Right ventricle myocardium inferior (tissue), 1 donor: Measurements from ENCODE around the gene SPTBN4. TPM values are rescaled to one million over a fixed set of nuclear protein-coding genes. Genes with fewer than 3 reads are reported as not detected.
"Not testable (repeated sequence)": the region's sequence is repeated elsewhere in the genome, so short reads cannot be mapped to it uniquely, and the experiment has no call there.

Experiments
- ATAC-seq: fragments of 200-7000 bp; cut with Tn5 transposase; one replicate; pipeline ENCODE4 v1.9.1; 2020; ENCODE audit warnings: mild to moderate bottlenecking, moderate library complexity
- DNase-seq: peaks from one replicate; pipeline ENCODE4 v3.0.0; 2021; ENCODE audit errors: missing footprints
- intact Hi-C: fragments of 100-400 bp; cut with DNase I; formaldehyde crosslinking; loops from one replicate; pipeline ENCODE4 v1.11.0; 2022
- total RNA-seq: library from RNA; stranded (reverse); fragmentation: NEBNext Ultra II Directional; extraction: Animal tissue kit (Norgen Biotek cat#: 25700); gene quantifications from one replicate; pipeline ENCODE4 v1.2.1, GENCODE V29; 2021
- donor health status: DM: no; HTN: yes; CAD: no; lungs with severe emphysema.

The SPTBN4 gene
- total RNA-seq, 1 donor from 2014 or later, result 5.1 TPM

DNA sequence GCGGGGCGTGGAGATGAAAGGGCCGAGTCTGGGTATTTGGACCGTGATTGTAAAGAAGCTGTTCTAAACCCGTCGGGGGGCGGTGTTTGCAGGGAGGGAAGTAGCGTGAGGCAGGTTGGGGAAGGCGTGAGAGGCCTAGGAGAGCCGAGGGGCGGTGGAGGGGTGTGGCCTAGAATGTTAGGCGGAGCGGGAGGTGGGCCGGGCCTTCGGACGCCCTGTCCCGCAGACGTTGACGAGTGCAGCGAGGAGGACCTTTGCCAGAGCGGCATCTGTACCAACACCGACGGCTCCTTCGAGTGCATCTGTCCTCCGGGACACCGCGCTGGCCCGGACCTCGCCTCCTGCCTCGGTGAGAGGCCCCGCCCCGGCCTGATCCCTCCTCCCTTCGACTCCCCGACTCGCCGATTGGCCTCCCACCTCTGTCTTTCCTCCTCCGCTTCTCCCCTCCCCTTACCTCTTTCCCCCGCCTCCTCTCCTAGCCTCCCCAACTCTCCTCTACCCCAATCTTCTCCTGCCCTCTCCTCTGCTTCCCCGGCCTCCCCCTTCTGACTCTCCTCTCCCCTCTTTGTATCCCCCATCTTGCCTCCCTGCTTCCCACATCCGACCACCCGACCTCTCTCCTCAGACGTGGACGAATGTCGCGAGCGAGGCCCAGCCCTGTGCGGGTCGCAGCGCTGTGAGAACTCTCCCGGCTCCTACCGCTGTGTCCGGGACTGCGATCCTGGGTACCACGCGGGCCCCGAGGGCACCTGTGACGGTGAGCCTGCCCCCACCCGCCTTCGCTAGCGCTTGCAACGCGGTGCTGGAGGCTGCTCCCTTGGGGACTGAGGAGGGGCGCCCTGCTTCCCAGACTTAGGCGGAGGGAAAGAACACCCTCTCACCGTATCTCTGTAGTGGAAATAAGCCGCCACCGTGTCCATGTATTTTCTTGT is 147.2 kb downstream of the SPTBN4 start:
- peak; percentile 64 for ATAC-seq
- DNase-seq, result peak; percentile 90
- intact Hi-C loops, result no loop called here

DNA sequence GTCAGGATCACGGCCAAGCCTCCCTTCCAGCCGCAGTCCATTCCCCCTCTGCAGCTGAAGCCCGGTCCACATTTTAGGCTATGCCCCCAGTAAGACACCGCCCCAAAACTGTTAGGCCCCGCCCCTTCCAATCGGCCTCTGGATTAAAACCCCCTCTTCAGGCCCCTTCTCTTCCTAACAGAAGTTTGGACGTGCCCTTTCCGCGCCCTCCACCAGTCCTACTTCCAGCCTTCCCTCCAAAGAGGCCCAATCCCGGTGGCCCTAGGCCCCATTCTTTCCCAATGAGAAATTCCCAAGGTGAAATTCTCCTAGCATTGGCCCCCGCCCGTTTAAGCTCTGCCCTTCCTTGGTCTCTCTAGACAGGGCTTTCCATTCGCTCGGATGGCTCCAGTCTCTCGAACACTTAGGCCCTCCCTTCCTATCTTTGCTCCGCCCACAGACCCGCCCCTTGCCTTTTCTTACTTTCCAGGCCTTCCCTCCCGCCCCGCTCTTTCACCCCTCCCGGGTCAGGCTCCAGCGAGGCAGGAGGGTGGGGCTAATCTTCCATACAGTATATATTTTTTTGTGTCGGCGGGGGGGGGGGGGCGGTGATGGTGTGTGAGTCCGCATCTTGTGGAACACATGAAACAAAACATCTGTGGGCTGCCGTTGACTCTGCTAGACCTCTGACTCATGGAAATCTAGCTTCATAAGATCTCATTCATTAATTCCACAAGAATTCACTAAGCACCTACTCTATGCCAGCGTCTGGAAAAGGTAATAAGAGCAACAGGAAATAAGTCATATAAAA is 148.0 kb downstream of the SPTBN4 start:
- intact Hi-C loops, result no loop called here
- ATAC-seq (peak; percentile 68), DNase-seq (peak; percentile 86)

DNA sequence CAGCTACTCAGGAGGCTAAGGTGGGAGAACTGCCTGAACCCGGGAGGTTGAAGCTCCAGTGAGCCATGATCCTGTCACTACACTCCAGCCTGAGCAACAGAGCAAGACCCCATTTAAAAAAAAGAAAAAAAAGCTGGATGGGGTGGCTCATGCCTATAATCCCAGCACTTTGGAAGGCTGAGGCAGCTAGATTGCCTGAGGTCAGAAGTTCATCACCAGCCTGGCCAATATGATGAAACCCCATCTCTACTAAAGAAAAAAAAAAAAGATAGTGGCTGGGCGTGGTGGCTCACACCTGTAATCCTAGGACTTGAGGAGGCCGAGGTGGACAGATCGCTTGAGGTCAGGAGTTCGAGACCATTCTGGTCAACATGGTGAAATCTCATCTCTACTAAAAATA is 149.4 kb downstream of the SPTBN4 start:
- intact Hi-C loops, result no loop called here
- DNase-seq, result peak; percentile 23
- ATAC-seq, result no peak

DNA sequence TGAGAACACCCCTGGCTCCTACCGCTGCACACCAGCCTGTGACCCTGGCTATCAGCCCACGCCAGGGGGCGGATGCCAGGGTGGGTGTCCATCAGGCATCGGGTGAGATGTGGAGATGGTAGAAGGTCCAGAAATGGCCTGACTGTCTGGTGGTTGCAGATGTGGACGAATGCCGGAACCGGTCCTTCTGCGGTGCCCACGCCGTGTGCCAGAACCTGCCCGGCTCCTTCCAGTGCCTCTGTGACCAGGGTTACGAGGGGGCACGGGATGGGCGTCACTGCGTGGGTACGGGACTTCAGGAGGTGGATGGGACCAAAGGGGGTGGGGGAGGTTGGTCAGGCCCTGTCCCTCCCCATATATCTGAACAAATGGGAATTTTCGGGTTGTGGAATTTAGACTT is 150.1 kb downstream of the SPTBN4 start:
- intact Hi-C loops, result no loop called here
- no peak for ATAC-seq
- peak; percentile 22 for DNase-seq

DNA sequence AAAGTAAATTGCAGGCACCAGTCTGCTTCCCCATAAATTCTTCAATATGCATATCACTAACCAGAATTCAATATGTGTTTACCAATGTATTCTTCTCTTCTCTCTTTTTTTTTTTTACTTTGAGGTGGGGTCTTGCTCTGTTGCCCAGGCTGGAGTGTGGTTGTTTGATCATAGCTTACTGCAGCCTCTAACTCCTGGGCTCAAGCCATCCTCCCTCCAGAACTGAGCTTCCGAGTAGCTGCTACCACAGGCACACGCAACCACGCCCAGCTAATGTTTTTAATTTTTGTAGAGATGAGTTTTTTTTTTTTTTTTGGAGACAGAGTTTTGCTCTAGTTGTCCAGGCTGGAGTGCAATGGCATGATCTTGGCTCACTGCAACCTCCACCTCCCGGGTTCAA is 151.2 kb downstream of the SPTBN4 start:
- ATAC-seq, result no peak
- DNase-seq, result no peak
- intact Hi-C loops, result no loop called here

DNA sequence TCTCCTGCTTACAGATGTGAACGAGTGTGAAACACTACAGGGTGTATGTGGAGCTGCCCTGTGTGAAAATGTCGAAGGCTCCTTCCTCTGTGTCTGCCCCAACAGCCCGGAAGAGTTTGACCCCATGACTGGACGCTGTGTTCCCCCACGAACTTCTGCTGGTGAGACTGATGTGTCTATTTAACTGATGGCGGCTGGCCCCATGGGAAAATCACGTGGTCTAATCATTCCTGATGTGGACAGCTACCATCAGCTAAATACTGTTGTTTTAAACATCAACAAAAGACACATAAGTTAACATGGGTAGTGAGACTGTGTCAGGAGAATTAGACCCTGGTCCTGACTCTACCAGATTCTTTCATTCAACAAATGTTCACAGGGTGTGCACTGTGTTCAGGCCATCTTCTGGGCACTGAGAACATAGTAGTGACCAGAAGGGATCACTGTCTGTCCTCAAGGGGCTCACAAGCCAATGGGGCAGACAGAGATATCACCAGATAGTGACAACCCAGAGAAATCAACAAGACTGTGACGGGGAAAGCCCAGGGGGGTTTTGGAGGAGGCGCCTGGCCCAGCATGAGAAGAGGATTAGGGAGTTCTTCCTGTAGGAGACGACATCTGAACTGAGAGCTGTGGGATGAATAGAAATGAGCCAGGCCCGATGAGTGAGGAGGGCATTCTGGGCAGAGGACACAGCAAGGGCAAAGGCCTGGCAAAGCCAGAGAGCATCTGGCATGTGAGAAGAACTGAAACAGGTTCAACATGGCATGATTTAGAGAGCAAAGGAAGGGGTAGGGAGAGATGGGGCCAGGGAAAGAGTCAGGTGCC is 152.7 kb downstream of the SPTBN4 start:
- ATAC-seq (peak; percentile 66), DNase-seq (peak; percentile 39)
- intact Hi-C loops, result no loop called here

DNA sequence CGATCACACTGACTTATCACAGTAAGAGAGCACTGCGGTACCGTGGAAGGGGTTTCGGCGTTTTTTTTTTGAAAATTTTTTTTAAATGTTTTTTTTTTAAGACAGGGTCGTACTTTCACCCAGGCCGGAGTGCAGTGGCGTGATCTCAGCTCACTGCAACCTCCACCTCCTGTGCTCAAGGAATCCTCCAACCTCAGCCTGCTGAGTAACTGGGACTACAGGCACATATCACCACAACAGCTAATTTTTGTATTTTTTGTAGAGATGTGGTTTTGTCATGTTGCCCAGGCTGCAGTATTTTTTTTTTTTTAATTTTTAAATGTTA is 153.3 kb downstream of the SPTBN4 start:
- ATAC-seq (no peak), DNase-seq (no peak)
- intact Hi-C loops, result no loop called here

DNA sequence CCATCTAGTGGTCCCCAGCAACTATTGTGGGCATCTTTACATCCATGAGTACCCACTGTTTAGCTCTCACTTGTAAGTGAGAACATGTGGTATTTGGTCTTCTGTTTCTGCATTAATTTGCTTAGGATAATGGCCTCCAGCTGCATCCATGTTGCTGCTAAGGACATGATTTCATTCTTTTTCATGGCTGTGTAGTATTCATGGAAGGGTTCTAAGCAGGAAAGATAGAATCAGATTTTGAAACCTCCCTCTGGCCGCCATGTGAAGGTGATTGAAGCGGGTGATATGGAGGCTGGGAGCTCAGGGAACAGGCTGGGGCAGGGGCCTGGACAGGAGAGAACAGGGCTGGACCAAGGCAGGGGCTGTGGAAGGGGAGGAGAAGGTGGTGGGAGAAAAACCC is 154.5 kb downstream of the SPTBN4 start:
- DNase-seq (no peak), ATAC-seq (no peak)
- intact Hi-C loops, result no loop called here

DNA sequence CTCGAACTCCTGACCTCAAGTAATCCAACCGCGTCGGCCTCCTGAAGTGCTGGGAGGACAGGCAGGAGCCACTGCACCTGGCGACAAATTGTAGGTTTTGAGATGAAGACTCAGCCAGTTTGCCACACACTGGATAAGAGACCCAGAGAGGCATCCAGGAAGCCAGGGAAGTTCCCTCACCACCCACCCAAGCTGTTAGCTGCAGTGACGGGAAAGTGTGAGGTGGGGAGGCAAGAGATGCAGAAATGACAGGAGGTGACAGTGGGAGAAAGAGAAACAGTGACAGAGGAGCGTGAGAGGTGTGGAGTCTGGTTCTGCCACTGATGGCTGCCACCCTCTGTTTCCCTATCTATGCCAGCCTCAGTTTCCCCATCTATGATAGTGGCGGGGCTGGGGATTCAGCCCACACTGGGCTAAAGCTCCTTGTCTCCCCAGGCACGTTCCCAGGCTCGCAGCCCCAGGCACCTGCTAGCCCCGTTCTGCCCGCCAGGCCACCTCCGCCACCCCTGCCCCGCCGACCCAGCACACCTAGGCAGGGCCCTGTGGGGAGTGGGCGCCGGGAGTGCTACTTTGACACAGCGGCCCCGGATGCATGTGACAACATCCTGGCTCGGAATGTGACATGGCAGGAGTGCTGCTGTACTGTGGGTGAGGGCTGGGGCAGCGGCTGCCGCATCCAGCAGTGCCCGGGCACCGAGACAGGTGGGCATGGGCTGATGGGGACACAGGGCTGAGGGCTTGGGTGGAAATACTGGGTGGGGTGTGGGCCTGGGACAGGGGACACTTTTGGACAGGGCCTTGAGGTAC is 155.4 kb downstream of the SPTBN4 start:
- no peak for ATAC-seq
- DNase-seq, result no peak
- intact Hi-C loops, result no loop called here

DNA sequence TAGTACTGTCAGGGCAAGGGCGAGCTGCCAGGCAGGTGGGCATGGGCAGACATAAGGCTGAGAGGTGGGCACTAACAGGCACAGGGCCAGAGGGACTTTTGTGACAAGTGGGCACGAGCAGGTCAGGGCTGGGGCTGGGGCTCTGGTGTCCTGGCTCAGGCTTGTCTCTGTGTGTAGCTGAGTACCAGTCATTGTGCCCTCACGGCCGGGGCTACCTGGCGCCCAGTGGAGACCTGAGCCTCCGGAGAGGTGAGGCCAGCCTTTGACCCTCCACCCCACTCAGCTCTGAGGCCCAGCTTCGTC is 155.9 kb downstream of the SPTBN4 start:
- no peak for ATAC-seq
- peak; percentile 59 for DNase-seq
- intact Hi-C loops, result no loop called here

DNA sequence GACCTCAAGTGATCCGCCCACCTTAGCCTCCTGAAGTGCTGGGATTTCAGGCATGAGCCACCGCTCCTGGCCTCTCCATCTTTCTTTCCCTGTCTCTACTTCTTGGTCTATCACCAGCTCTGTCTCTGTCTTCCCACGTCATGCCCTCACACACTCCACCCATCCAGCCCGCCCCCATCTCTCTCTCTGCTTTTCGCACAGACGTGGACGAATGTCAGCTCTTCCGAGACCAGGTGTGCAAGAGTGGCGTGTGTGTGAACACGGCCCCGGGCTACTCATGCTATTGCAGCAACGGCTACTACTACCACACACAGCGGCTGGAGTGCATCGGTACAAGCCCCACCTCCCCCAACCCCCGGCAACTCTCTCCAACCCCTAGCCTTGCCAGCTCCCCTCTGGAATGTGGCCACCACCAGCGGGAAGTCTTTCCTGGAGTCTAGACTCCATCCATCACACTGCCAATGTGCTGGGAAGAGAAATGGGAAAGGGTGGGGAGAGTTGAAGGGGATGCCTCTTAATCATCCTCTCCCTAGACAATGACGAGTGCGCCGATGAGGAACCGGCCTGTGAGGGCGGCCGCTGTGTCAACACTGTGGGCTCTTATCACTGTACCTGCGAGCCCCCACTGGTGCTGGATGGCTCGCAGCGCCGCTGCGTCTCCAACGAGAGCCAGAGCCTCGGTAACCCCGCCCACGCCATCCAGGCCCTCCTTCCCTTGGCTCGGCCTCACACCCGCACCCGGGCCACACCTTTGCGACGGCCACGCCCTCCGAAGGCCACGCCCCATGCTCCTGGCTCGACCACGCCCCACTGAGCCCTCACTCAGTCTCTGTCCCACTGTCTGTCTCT is 156.8 kb downstream of the SPTBN4 start:
- peak; percentile 55 for DNase-seq

DNA sequence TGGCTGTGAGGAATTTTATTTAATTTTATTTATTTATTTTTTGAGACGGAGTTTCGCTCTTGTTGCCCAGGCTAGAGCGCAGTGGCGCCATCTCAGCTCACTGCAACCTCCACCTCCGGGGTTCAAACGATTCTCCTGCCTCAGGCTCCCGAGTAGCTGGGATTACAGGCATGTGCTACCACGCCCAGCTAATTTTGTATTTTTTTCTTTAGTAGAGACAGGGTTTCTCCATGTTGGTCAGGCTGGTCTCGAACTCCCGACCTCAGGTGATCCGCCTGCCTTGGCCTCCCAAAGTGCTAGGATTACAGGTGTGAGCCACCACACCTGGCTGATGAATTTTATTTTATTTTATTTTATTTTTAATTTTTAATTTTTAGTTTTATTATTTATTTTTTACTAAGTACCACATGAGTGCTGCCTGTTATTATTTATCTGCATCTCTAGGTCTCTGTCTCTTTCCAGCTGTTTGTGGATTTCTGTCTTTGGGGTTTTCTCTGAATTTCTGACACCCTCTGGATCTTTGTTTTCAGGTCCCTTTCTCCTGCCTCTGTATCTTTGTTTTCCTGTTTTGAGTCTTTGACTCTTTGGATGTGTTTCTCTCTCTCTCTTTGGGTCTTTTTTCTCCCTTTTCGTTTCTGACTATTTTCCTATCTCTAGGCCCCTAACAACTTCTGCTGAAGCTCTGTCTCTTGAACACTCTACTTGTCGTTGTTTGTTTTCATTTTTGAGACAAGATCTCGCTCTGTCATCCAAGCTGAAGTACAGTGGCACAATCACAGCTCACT is 157.8 kb downstream of the SPTBN4 start:
- ATAC-seq, intact Hi-C loops: not testable (repeated sequence)
- DNase-seq, result peak; percentile 60

More for the DNA sequence above, 156.8 kb downstream of the SPTBN4 start:
- intact Hi-C loops, result no loop called here
- ATAC-seq, result no peak

DNA sequence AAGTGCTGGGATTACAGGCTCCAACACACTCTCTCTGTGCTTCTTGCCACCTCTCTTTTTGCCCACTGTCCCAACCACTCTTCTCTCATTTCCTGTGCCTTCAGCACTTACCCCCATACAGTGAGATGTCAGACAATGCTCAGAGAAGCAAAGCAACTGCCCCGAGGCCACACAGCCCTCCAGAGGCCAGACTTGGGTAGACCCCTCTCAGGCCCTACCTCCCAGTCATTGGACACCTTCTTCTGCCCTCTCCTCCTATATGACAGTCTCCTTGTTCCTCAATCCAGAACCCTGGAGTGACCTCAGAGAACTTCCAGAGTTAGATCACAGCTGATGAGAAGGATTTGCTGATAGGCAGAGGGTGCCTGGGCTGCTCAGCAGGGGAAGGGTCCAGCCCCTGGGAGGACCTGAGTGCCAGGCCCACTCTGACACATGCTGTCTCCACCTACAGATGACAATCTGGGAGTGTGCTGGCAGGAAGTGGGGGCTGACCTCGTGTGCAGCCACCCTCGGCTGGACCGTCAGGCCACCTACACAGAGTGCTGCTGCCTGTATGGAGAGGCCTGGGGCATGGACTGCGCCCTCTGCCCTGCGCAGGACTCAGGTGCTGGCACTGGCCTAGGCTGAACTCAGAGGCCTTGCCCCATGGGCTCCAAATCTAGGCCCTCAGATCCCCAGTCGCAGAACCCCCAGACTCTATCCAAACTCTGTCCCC is 158.8 kb downstream of the SPTBN4 start:
- peak; percentile 56 for DNase-seq
- ATAC-seq, result no peak
- intact Hi-C loops, result no loop called here
